ENCODE measurements around the gene CUEDC1. TPM values are rescaled to one million over a fixed set of nuclear protein-coding genes. Genes with fewer than 3 reads are reported as not detected.
"Not testable (repeated sequence)": the region's sequence is repeated elsewhere in the genome, so short reads cannot be mapped to it uniquely, and the experiment has no call there.

Gene CUEDC1
- total and polyA plus RNA-seq, 9 of the 15 experiments (the other 6 are each of a cell fraction or from before 2014, with no cell fraction given), result 0.20 to 4.1 (median 1.6) TPM; not detected in 1

DNA sequence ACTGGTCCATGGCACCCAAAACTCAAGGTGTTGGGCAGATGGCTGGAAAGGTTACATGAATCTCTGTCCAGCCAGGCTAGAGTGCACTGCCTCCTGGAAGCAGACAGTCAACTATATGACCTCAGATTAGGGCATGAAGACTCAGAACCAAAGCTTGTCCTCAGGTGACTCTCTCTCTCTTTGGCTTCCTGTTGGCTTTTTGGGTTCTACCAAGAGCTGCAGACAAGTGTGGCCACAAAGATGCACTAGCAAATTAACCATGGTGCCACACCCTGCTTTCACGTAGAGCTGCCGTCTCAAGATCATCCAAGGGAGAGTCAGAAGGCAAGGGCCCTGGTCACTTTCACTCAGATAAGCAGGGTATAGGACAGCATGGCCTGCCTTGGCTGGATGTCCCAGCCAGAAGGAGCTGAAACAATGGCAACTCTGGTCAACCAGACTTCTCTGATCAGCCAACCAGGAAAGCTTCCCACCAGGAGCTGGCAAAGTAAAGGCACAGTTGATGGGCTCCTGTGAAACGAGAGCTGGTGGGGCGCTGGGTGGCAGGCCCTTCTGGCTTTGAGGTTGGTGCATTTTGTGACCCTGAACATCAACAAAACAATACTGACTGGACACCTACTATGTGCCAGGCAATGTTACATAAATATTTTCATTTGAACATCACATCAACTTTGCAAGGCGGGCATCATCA is 31.9 kb downstream of the CUEDC1 start:
- H3K79me2 ChIP-seq (ENCODE audit: control insufficient read depth, insufficient read depth, low read length), result no peaks in the 10 kb centered on the region
- no peak overlapping the region for H2AFZ ChIP-seq (ENCODE audit: low read depth, low read length)
- ChIA-PET CTCF (ENCODE audit: low intra/inter-chr PET ratio) (no interaction called here), POLR2A (interaction anchor here (0.5 kb wide), 1 partner anchor 15 kb away, joined by 3 read pairs; no protein-coding TSS in a partner anchor)
- ATAC-seq (no peak), FAIRE-seq (no peak), DNase-seq (ENCODE audit: extremely low read depth in 1 of 4, low spot score in 3 of 4) (no peak)
- no peak overlapping the region for H3K4me2 ChIP-seq (ENCODE audit: insufficient read depth, low read length)
- H3K4me3 ChIP-seq, result no peak overlapping the region
- in situ Hi-C loops (cut with MboI) (no loop called here), intact Hi-C loops (cut with micrococcal nuclease) (no loop called here)
- H3K9me3 ChIP-seq (replicated peaks; ENCODE audit: control insufficient read depth, insufficient read depth, low read depth, low read length), result no peaks in the 10 kb centered on the region
- H3K27ac ChIP-seq (ENCODE audit: extremely low read depth, low read depth, low read length), result no peak overlapping the region
- H3K9ac ChIP-seq (ENCODE audit: insufficient read depth in 1 of 2, low read depth in 2 of 2, low read length in 2 of 2), result no peak overlapping the region
- WGBS (ENCODE audit: insufficient coverage, low coverage, missing lambda C conversion rate), result 24% methylated on average over 5 of the region's 5 CpGs
- H4K20me1 ChIP-seq (replicated peaks; ENCODE audit: control insufficient read depth, insufficient read depth, low read length), result no peaks in the 10 kb centered on the region
- BruUV-seq (replicated peaks), result no TSS peak
- TF ChIP-seq HNRNPL (IDR thresholded peaks at IDR 0.05; ENCODE audit: low read depth, low read length), result no peak
- TF ChIP-seq PRPF4 (IDR thresholded peaks at IDR 0.05; ENCODE audit: insufficient read depth, low read depth, low read length, poor library complexity, severe bottlenecking), result no peak
- TF ChIP-seq KLF1 (tag; IDR thresholded peaks at IDR 0.05), result no peak
- TF ChIP-seq ELK3 (CRISPR knock-in tag; IDR thresholded peaks at IDR 0.05), result no peak
- H3K36me3 ChIP-seq (ENCODE audit: control insufficient read depth, insufficient read depth, low read length), result no peaks in the 10 kb centered on the region
- no peaks in the 10 kb centered on the region for H3K4me1 ChIP-seq (replicated peaks in 1 of 2; ENCODE audit: control insufficient read depth in 2 of 2, insufficient read depth in 2 of 2, low read length in 2 of 2)
- H3K27me3 ChIP-seq (ENCODE audit: control insufficient read depth in 2 of 2, insufficient read depth in 2 of 2, low read length in 2 of 2), result peaks cover 22 to 60% of the 10 kb centered on the region in 2 experiments
- H3K9me1 ChIP-seq (ENCODE audit: control insufficient read depth, insufficient read depth, low read length), result no peaks in the 10 kb centered on the region

DNA sequence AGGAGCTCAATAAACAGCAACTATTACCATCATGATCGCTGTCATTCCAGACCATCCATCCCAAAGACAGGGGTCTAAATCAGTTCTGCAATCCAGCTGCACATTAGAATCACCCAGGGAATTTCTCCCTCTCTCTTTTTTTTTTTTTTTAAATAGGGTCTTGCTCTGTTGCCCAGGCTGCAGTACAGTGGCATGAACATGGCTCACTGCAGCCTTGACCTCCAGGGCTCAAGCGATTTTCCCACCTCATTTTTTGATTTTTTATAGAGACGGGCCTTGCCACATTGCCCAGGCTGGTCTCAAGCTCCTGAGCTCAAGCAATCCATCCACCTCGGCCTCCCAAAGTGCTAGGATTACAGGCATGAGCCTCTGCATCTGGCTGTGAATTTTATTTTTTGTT is 32.5 kb downstream of the CUEDC1 start:
- ATAC-seq; H3K4me3 ChIP-seq; DNase-seq (ENCODE audit: extremely low read depth in 1 of 4, low spot score in 3 of 4); BruUV-seq (replicated peaks); H3K79me2 ChIP-seq (ENCODE audit: control insufficient read depth, insufficient read depth, low read length); H4K20me1 ChIP-seq (replicated peaks; ENCODE audit: control insufficient read depth, insufficient read depth, low read length); in situ Hi-C loops (cut with MboI); FAIRE-seq; H3K9me1 ChIP-seq (ENCODE audit: control insufficient read depth, insufficient read depth, low read length); H3K9me3 ChIP-seq (replicated peaks; ENCODE audit: control insufficient read depth, insufficient read depth, low read depth, low read length); H3K4me2 ChIP-seq (ENCODE audit: insufficient read depth, low read length); intact Hi-C loops (cut with micrococcal nuclease); H3K27ac ChIP-seq (ENCODE audit: extremely low read depth, low read depth, low read length); H3K9ac ChIP-seq (ENCODE audit: insufficient read depth in 1 of 2, low read depth in 2 of 2, low read length in 2 of 2); H3K36me3 ChIP-seq (ENCODE audit: control insufficient read depth, insufficient read depth, low read length); H3K4me1 ChIP-seq (replicated peaks in 1 of 2; ENCODE audit: control insufficient read depth in 2 of 2, insufficient read depth in 2 of 2, low read length in 2 of 2); H2AFZ ChIP-seq (ENCODE audit: low read depth, low read length): not testable (repeated sequence)
- WGBS (ENCODE audit: insufficient coverage, low coverage, missing lambda C conversion rate), result 5% methylated on average over 4 of the region's 4 CpGs
- peaks cover 19 to 56% of the 10 kb centered on the region in 2 experiments for H3K27me3 ChIP-seq (ENCODE audit: control insufficient read depth in 2 of 2, insufficient read depth in 2 of 2, low read length in 2 of 2)
- CTCF ChIA-PET (ENCODE audit: low intra/inter-chr PET ratio), result interaction anchor here (0.7 kb wide), 1 partner anchor 31 kb away, joined by 3 read pairs; no protein-coding TSS in a partner anchor
- POLR2A ChIA-PET, result interaction anchor here (0.6 kb wide), 1 partner anchor 31 kb away, joined by 3 read pairs; no protein-coding TSS in a partner anchor
